ENCODE data around the gene SDHAF2. TPM values are rescaled to one million over a fixed set of nuclear protein-coding genes. Genes with fewer than 3 reads are reported as not detected.
A peak's percentile ranks its signal among the peaks of the same experiment; 100 is the strongest.
"Not testable (repeated sequence)": the region's sequence is repeated elsewhere in the genome, so short reads cannot be mapped to it uniquely, and the experiment has no call there.

SDHAF2 gene
- 39.8 TPM for total RNA-seq

DNA sequence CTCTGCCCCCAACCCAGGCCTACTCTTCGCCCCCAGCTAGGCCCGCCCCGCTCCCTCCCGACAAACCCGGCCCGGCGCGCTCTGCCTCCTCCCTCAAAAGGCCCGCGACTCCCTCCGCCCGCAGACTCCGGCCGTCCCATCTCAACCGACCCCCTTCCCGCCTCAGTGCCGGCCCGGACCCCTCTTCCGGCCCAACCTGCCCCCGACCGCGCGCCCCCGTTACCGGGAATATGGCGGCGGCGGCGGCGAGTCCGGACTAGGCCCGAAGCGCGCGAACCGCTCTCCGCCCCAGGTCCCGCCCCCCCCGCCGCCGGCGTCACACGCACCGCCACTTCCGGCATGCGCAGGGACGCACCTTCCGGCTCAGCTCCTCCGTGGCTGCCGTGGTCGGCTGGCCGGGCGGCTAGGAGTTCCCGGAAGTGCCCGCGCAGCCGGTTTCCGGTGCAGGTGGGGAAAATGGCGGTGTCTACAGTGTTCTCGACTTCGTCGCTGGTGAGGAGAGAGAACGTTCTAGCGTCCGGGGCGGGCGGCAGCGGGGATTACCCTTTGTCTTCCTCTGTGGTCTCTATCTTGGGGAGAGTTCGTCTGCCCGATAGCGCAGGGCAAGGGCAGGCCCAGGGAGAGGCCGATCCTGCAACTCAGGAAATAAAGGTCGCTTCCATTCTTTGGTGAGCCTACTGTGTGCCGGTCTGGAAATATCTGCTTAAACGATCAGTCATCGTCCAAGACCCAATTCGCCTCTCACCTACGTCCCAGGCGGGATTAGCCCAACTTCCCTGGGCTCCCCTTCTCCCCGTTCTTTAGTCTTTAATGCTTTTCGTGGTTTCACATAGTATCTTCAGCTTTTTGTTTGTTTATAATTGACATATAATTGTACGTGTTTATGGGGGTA lies at the start of gene SDHAF2, which contains the start of gene CPSF7:
TSS of gene SDHAF2 (plus strand) at position 434 of the 892 bp plus-strand sequence. CDS start at position 457, 23 bp downstream.
TSS of gene CPSF7 (minus strand) at position 285 of the 892 bp plus-strand sequence. CDS start 740 bp downstream, outside the sequence.
- peak; percentile 97 for DNase-seq (ENCODE audit: low spot score)

- no peak for DNase-seq (ENCODE audit: low spot score)
Observed at GRCh38 chr11:61380884-61381283, 49.0 kb upstream of the SDHAF2 start.

DNA sequence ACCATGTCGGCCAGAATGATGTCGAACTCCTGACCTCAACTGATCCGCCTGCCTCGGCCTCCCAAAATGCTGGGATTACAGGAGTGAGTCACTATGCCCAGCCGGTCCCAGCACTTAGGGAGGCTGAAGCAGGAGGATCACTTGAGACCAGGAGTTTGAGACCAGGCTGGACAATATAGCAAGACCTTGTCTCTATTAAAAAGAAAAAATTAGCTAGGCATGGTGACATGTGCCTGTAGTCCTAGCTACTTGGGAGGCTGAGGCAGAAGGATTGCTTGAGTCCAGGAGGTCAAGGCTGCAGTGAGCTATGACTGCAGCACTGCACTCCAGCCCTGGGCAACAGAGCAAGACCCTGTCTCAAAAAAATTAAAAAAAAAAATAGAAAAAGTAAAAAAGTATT lies 46.1 kb upstream of the SDHAF2 start:
- DNase-seq (ENCODE audit: low spot score): not testable (repeated sequence)

- DNase-seq (ENCODE audit: low spot score): no peak
Observed at GRCh38 chr11:61384271-61385242, 45.4 kb upstream of the SDHAF2 start.

- no peak for DNase-seq (ENCODE audit: low spot score)
Observed at GRCh38 chr11:61390161-61390560, 39.8 kb upstream of the SDHAF2 start.

DNA sequence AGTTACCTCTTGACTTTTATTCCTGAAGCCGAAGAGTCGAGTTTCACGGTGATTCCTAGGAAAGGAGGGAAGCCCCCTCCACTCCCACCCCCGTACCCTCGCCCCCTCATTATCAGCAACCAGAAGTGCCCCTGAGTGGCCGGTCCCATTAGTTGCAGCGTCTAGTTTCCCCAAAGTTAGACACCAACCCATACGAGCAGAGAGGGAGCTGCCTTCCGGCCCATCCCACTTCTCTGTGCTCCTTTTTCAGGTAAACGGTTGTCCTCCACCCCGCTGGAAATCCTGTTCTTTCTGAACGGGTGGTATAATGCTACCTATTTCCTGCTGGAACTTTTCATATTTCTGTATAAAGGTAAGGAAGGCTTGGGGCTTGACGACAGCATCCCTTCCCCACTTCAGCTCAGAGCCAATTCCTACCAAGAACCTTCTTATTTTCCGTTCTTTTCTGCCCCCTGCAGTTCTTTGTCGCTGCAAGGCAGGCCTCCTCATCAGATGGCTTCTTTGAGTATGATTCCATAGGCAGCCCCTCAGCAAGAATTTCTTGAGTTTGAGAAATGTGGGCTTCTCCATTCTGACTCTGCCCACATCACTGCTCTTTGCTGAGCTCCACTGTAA lies 36.8 kb upstream of the SDHAF2 start:
- DNase-seq (ENCODE audit: low spot score): no peak

- DNase-seq (ENCODE audit: low spot score): no peak
Observed at GRCh38 chr11:61401173-61401572, 28.8 kb upstream of the SDHAF2 start.

- DNase-seq (ENCODE audit: low spot score): no peak
Observed at GRCh38 chr11:61401573-61401972, 28.4 kb upstream of the SDHAF2 start.

- DNase-seq (ENCODE audit: low spot score): no peak
Observed at GRCh38 chr11:61403658-61404057, 26.3 kb upstream of the SDHAF2 start.

GRCh38 chr11:61404103-61404502 lies 25.8 kb upstream of the SDHAF2 start:
- no peak for DNase-seq (ENCODE audit: low spot score)

GRCh38 chr11:61404641-61405040 lies 25.3 kb upstream of the SDHAF2 start:
- no peak for DNase-seq (ENCODE audit: low spot score)

DNA sequence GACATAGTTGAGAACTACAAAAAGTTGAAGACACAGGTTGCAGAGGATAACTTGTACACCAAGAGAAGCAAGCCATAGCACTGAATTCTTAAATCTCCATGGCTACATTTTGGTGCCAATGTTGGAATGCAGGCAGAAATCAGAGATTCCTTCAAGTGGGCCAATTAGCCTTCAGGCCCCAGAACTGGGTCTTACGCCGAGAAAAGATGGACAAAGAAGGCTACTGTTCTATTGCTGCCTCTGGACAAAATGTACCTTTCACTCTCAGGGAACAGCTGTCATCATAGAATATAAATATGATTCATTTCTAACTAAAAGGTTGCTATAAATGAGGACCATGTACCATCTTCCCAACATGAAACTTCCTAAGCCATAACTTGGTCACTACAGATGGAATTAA lies 23.9 kb upstream of the SDHAF2 start:
- DNase-seq (ENCODE audit: low spot score): no peak

GRCh38 chr11:61406991-61407728 lies 22.8 kb upstream of the SDHAF2 start:
- no peak for DNase-seq (ENCODE audit: low spot score)

- DNase-seq (ENCODE audit: low spot score): no peak
Observed at GRCh38 chr11:61411589-61411988, 18.3 kb upstream of the SDHAF2 start.

- DNase-seq (ENCODE audit: low spot score): no peak
Observed at GRCh38 chr11:61413496-61413895, 16.4 kb upstream of the SDHAF2 start.

GRCh38 chr11:61414547-61414946 lies 15.4 kb upstream of the SDHAF2 start:
- DNase-seq (ENCODE audit: low spot score): no peak

- DNase-seq (ENCODE audit: low spot score): no peak
Observed at GRCh38 chr11:61415381-61415780, 14.5 kb upstream of the SDHAF2 start.

DNA sequence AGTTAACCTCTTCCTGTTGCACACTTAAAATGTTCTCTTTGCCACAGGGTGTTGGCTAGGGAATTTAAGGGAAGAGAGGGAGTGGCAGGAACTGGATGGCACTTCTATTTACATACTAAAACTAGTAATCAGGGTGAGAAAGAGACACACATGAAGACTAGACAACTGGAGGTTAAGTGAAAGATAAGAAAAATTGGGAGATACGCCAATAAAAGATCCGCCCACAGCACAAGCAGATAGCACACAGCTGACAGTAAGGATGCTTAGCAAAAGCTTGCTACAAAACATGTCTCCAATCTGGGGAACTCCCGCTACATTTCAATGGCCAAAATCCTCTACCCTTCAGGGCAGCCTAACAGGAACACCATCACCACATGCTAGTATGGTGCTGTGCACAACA lies 13.0 kb upstream of the SDHAF2 start:
- DNase-seq (ENCODE audit: low spot score): no peak

- no peak for DNase-seq (ENCODE audit: low spot score)
Observed at GRCh38 chr11:61417670-61418069, 12.3 kb upstream of the SDHAF2 start.

DNA sequence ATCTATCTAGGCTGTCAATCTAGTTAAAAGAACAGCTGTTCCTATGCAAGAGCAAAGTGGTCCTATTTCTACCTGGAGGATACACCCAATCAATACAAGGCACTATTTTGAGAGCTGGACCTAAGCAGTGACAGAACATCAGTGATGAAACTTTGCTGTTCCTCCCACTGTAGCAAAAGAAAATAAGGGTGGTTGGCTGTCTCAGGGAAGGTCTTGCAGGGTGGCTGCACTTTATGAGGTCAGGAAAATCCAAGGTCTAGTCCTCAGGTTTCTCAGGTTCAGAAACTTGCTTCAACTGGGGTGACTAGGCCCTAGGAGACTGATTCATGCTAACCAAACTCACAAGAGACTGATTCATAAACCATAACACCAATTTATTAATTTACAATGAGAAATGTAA lies 11.8 kb upstream of the SDHAF2 start:
- DNase-seq (ENCODE audit: low spot score): no peak

DNA sequence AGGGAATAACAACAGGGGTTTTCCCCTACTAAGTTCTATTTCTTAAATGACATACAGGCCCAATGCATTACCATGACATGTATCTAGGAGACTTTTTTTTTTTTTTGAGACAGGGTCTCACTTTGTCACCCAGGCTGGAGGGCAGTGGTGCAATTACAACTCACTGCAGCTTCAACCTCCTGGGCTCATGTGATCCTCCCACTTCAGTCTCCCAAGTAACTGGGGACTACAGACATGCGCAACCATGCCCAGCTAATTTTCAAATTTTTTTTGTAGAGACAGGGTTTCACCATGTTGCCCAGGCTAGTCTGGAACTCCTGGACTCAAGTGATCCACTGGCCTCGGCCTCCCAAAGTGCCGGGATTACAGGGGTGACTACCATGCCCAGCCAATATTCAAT lies 7.7 kb upstream of the SDHAF2 start:
- no peak for DNase-seq (ENCODE audit: low spot score)

Measured in mucosa of gallbladder (tissue), 1 donor.